ENCODE measurements around the gene WDPCP.
"Not testable (repeated sequence)": the region's sequence is repeated elsewhere in the genome, so short reads cannot be mapped to it uniquely, and the experiment has no call there.

WDPCP gene

GRCh38 chr2:63588385-63589147 is at the start of gene WDPCP, which contains the start of gene MDH1:
WDPCP (minus strand) TSS chr2:63588477; CDS start chr2:63588271, 206 bp downstream.
MDH1 (plus strand) TSS chr2:63588963; CDS start chr2:63589044, 81 bp downstream.
- Histone ChIP-seq H3K36me3 (ENCODE audit: control insufficient read depth, insufficient read depth, low read length) (peaks cover 18% of the 10 kb centered on the region), H3K9me3 (ENCODE audit: control insufficient read depth, insufficient read depth, low read depth, low read length) (no peaks in the 10 kb centered on the region), H3K27ac (ENCODE audit: low read depth, low read length) (peak within 1 kb of the TSS; percentile 32; the same call in 1 of the 2 replicates), H3K27me3 (ENCODE audit: control insufficient read depth, insufficient read depth, low read length) (no peaks in the 10 kb centered on the region), H3K4me1 (ENCODE audit: control insufficient read depth, insufficient read depth, low read length) (peaks cover 6% of the 10 kb centered on the region), H3K4me3 (ENCODE audit: low read depth, low read length) (peak within 1 kb of the TSS; percentile 82), H3K9ac (ENCODE audit: low read length) (peak within 1 kb of the TSS; percentile 83)

GRCh38 chr2:63632382-63632781 is 44.1 kb upstream of the WDPCP start:
- peaks cover 14% of the 10 kb centered on the region for H3K9me3 ChIP-seq (ENCODE audit: control insufficient read depth, insufficient read depth, low read depth, low read length)
- H3K27ac ChIP-seq (ENCODE audit: low read depth, low read length), result no peak overlapping the region
- no peaks in the 10 kb centered on the region for H3K36me3 ChIP-seq (ENCODE audit: control insufficient read depth, insufficient read depth, low read length)
- no peak overlapping the region for H3K9ac ChIP-seq (ENCODE audit: low read length)
- H3K27me3 ChIP-seq (ENCODE audit: control insufficient read depth, insufficient read depth, low read length), result no peaks in the 10 kb centered on the region
- H3K4me1 ChIP-seq (ENCODE audit: control insufficient read depth, insufficient read depth, low read length), result no peaks in the 10 kb centered on the region
- H3K4me3 ChIP-seq (ENCODE audit: low read depth, low read length), result no peak overlapping the region

GRCh38 chr2:63631501-63631900 is 43.2 kb upstream of the WDPCP start:
- Histone ChIP-seq H3K4me3 (ENCODE audit: low read depth, low read length) (no peak overlapping the region), H3K9ac (ENCODE audit: low read length) (no peak overlapping the region), H3K36me3 (ENCODE audit: control insufficient read depth, insufficient read depth, low read length) (no peaks in the 10 kb centered on the region), H3K27me3 (ENCODE audit: control insufficient read depth, insufficient read depth, low read length) (no peaks in the 10 kb centered on the region), H3K9me3 (ENCODE audit: control insufficient read depth, insufficient read depth, low read depth, low read length) (peaks cover 15% of the 10 kb centered on the region), H3K27ac (ENCODE audit: low read depth, low read length) (no peak overlapping the region), H3K4me1 (ENCODE audit: control insufficient read depth, insufficient read depth, low read length) (no peaks in the 10 kb centered on the region)

- no peak overlapping the region for H3K27ac ChIP-seq (ENCODE audit: low read depth, low read length)
- no peaks in the 10 kb centered on the region for H3K36me3 ChIP-seq (ENCODE audit: control insufficient read depth, insufficient read depth, low read length)
- no peaks in the 10 kb centered on the region for H3K4me1 ChIP-seq (ENCODE audit: control insufficient read depth, insufficient read depth, low read length)
- no peak overlapping the region for H3K4me3 ChIP-seq (ENCODE audit: low read depth, low read length)
- H3K27me3 ChIP-seq (ENCODE audit: control insufficient read depth, insufficient read depth, low read length), result no peaks in the 10 kb centered on the region
- H3K9ac ChIP-seq (ENCODE audit: low read length), result no peak overlapping the region
- H3K9me3 ChIP-seq (ENCODE audit: control insufficient read depth, insufficient read depth, low read depth, low read length), result peaks cover 12% of the 10 kb centered on the region
Observed at GRCh38 chr2:63628403-63628942, 40.2 kb upstream of the WDPCP start.

- H3K9me3 ChIP-seq (ENCODE audit: control insufficient read depth, insufficient read depth, low read depth, low read length), result peaks cover 10% of the 10 kb centered on the region
- H3K9ac ChIP-seq (ENCODE audit: low read length), result no peak overlapping the region
- no peak overlapping the region for H3K4me3 ChIP-seq (ENCODE audit: low read depth, low read length)
- H3K36me3 ChIP-seq (ENCODE audit: control insufficient read depth, insufficient read depth, low read length), result no peaks in the 10 kb centered on the region
- no peak overlapping the region for H3K27ac ChIP-seq (ENCODE audit: low read depth, low read length)
- no peaks in the 10 kb centered on the region for H3K27me3 ChIP-seq (ENCODE audit: control insufficient read depth, insufficient read depth, low read length)
- no peaks in the 10 kb centered on the region for H3K4me1 ChIP-seq (ENCODE audit: control insufficient read depth, insufficient read depth, low read length)
Observed at GRCh38 chr2:63627866-63628265, 39.6 kb upstream of the WDPCP start.

GRCh38 chr2:63623763-63624162 is 35.5 kb upstream of the WDPCP start:
- not testable (repeated sequence) for H3K4me1 ChIP-seq (ENCODE audit: control insufficient read depth, insufficient read depth, low read length); H3K27me3 ChIP-seq (ENCODE audit: control insufficient read depth, insufficient read depth, low read length); H3K36me3 ChIP-seq (ENCODE audit: control insufficient read depth, insufficient read depth, low read length); H3K9ac ChIP-seq (ENCODE audit: low read length); H3K4me3 ChIP-seq (ENCODE audit: low read depth, low read length); H3K27ac ChIP-seq (ENCODE audit: low read depth, low read length)
- H3K9me3 ChIP-seq (ENCODE audit: control insufficient read depth, insufficient read depth, low read depth, low read length), result peaks cover 14% of the 10 kb centered on the region

GRCh38 chr2:63622751-63623150 is 34.5 kb upstream of the WDPCP start:
- no peak overlapping the region for H3K27ac ChIP-seq (ENCODE audit: low read depth, low read length)
- H3K4me3 ChIP-seq (ENCODE audit: low read depth, low read length), result no peak overlapping the region
- peaks cover 8% of the 10 kb centered on the region; the same call in 1 of the 2 replicates for H3K4me1 ChIP-seq (ENCODE audit: control insufficient read depth, insufficient read depth, low read length)
- no peak overlapping the region for H3K9ac ChIP-seq (ENCODE audit: low read length)
- no peaks in the 10 kb centered on the region; the same call in 1 of the 2 replicates for H3K36me3 ChIP-seq (ENCODE audit: control insufficient read depth, insufficient read depth, low read length)
- no peaks in the 10 kb centered on the region for H3K27me3 ChIP-seq (ENCODE audit: control insufficient read depth, insufficient read depth, low read length)
- H3K9me3 ChIP-seq (ENCODE audit: control insufficient read depth, insufficient read depth, low read depth, low read length), result peaks cover 14% of the 10 kb centered on the region

GRCh38 chr2:63619328-63619727 is 31.1 kb upstream of the WDPCP start:
- peaks cover 42% of the 10 kb centered on the region for H3K4me1 ChIP-seq (ENCODE audit: control insufficient read depth, insufficient read depth, low read length)
- H3K9ac ChIP-seq (ENCODE audit: low read length), result no peak overlapping the region
- peaks cover 10% of the 10 kb centered on the region; the same call in 1 of the 2 replicates for H3K9me3 ChIP-seq (ENCODE audit: control insufficient read depth, insufficient read depth, low read depth, low read length)
- no peaks in the 10 kb centered on the region for H3K27me3 ChIP-seq (ENCODE audit: control insufficient read depth, insufficient read depth, low read length)
- no peak overlapping the region for H3K27ac ChIP-seq (ENCODE audit: low read depth, low read length)
- H3K36me3 ChIP-seq (ENCODE audit: control insufficient read depth, insufficient read depth, low read length), result no peaks in the 10 kb centered on the region; the same call in 1 of the 2 replicates
- H3K4me3 ChIP-seq (ENCODE audit: low read depth, low read length), result no peak overlapping the region

GRCh38 chr2:63617366-63617765 is 29.1 kb upstream of the WDPCP start:
- Histone ChIP-seq H3K4me3 (ENCODE audit: low read depth, low read length) (no peak overlapping the region), H3K9ac (ENCODE audit: low read length) (no peak overlapping the region), H3K4me1 (ENCODE audit: control insufficient read depth, insufficient read depth, low read length) (peaks cover 62% of the 10 kb centered on the region), H3K27me3 (ENCODE audit: control insufficient read depth, insufficient read depth, low read length) (no peaks in the 10 kb centered on the region), H3K36me3 (ENCODE audit: control insufficient read depth, insufficient read depth, low read length) (no peaks in the 10 kb centered on the region; the same call in 1 of the 2 replicates), H3K9me3 (ENCODE audit: control insufficient read depth, insufficient read depth, low read depth, low read length) (peaks cover 10% of the 10 kb centered on the region; the same call in 1 of the 2 replicates), H3K27ac (ENCODE audit: low read depth, low read length) (peak overlapping the region; percentile 97)

GRCh38 chr2:63614983-63615945 is 27.0 kb upstream of the WDPCP start:
- peak overlapping the region; percentile 47 for H3K4me3 ChIP-seq (ENCODE audit: low read depth, low read length)
- peak overlapping the region; percentile 85 for H3K9ac ChIP-seq (ENCODE audit: low read length)
- H3K4me1 ChIP-seq (ENCODE audit: control insufficient read depth, insufficient read depth, low read length), result peaks cover 62% of the 10 kb centered on the region
- H3K27ac ChIP-seq (ENCODE audit: low read depth, low read length), result peak overlapping the region; percentile 97
- H3K36me3 ChIP-seq (ENCODE audit: control insufficient read depth, insufficient read depth, low read length), result no peaks in the 10 kb centered on the region
- H3K9me3 ChIP-seq (ENCODE audit: control insufficient read depth, insufficient read depth, low read depth, low read length), result peaks cover 10% of the 10 kb centered on the region
- H3K27me3 ChIP-seq (ENCODE audit: control insufficient read depth, insufficient read depth, low read length), result no peaks in the 10 kb centered on the region

Measured in HUES6 (cell line).